GM18508 (cell line): Measurements from ENCODE around the gene HOXD8.

Experiments
- ATAC-seq: cut with Tn5 transposase; IDR thresholded peaks from one replicate; pipeline ENCODE4 v1.9.1; 2021; ENCODE audit warnings: moderate number of reproducible peaks; ENCODE audit not compliant: insufficient read depth, unreplicated experiment

The HOXD8 gene

GRCh38 chr2:176128982-176129796 lies at the start of gene HOXD8:
TSS of gene HOXD8 (plus strand) at chr2:176129705. CDS start at chr2:176130367, 662 bp downstream.
- ATAC-seq, result no peak

- ATAC-seq, result no peak
These were observed 49.5 kb upstream of the HOXD8 start for GRCh38 chr2:176079831-176080539.

- no peak for ATAC-seq
These were observed 48.7 kb upstream of the HOXD8 start for GRCh38 chr2:176080540-176081375.

GRCh38 chr2:176081376-176081836 lies 48.1 kb upstream of the HOXD8 start:
- no peak for ATAC-seq

- ATAC-seq, result no peak
These were observed 47.5 kb upstream of the HOXD8 start for GRCh38 chr2:176081837-176082524.

- no peak for ATAC-seq
These were observed 47.0 kb upstream of the HOXD8 start for GRCh38 chr2:176082525-176082823.

GRCh38 chr2:176082824-176083751 lies 46.4 kb upstream of the HOXD8 start:
- no peak for ATAC-seq

- no peak for ATAC-seq
These were observed 45.7 kb upstream of the HOXD8 start, which contains the start of gene EVX2 for GRCh38 chr2:176083796-176084261. TSS of gene EVX2 (minus strand) at chr2:176083962. CDS start at chr2:176083776, 186 bp downstream.

- no peak for ATAC-seq
These were observed 44.8 kb upstream of the HOXD8 start for GRCh38 chr2:176084611-176085119.

GRCh38 chr2:176085120-176085788 lies 44.3 kb upstream of the HOXD8 start:
- no peak for ATAC-seq

- ATAC-seq, result no peak
These were observed 43.4 kb upstream of the HOXD8 start for GRCh38 chr2:176085861-176086771.

- no peak for ATAC-seq
These were observed 42.0 kb upstream of the HOXD8 start for GRCh38 chr2:176087330-176088047.

- no peak for ATAC-seq
These were observed 41.2 kb upstream of the HOXD8 start for GRCh38 chr2:176088048-176088936.

GRCh38 chr2:176088937-176089842 lies 40.3 kb upstream of the HOXD8 start:
- ATAC-seq, result no peak
